Gastrocnemius medialis (tissue), 4 donors: ENCODE results near the gene IL17RA.

Source experiments
- POLR2A ChIP-seq, 2 donors: fragments of 450-650 bp; IDR thresholded peaks; one replicate each; pipeline ENCODE4 v1.6.1; 2017; ENCODE audit warnings: antibody characterized with exemption in 2 of 2, mild to moderate bottlenecking in 2 of 2, moderate library complexity in 2 of 2
- TF ChIP-seq, protein P1 (sequence below), 5 experiments: fragments of 450-650 bp in 3 of 5; fragments of 200-600 bp in 2 of 5; sonication (generic) in 2 of 5; IDR thresholded peaks in 4 of 5; conservative IDR thresholded peaks in 1 of 5; 1 replicate in 4 of 5; 2 replicates in 1 of 5; pipeline ENCODE4 v1.5.1; 2016 to 2019; ENCODE audit warnings: antibody characterized with exemption in 5 of 5, mild to moderate bottlenecking in 3 of 5, moderate library complexity in 3 of 5

DNA sequence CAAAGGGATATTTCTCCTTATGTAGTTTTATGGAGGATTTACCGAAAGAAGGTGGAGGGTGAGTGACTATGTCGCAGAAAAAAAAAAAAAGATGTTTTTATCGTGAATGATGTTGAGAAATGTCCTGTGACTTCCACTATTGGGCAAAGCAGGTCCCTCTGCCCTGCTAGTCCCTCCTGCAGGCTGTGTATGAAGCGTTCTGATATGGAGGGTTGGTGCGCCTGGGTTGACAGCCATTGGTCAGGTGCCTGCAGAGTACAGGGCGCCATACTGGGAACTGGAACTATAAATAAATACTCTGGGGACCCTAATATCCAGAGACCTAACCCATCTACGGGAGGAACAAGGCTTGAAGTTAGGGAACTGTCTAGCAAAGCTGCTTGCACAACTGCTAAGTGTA lies 1.5 kb downstream of the IL17RA start:
- TF ChIP-seq, protein P1, sequence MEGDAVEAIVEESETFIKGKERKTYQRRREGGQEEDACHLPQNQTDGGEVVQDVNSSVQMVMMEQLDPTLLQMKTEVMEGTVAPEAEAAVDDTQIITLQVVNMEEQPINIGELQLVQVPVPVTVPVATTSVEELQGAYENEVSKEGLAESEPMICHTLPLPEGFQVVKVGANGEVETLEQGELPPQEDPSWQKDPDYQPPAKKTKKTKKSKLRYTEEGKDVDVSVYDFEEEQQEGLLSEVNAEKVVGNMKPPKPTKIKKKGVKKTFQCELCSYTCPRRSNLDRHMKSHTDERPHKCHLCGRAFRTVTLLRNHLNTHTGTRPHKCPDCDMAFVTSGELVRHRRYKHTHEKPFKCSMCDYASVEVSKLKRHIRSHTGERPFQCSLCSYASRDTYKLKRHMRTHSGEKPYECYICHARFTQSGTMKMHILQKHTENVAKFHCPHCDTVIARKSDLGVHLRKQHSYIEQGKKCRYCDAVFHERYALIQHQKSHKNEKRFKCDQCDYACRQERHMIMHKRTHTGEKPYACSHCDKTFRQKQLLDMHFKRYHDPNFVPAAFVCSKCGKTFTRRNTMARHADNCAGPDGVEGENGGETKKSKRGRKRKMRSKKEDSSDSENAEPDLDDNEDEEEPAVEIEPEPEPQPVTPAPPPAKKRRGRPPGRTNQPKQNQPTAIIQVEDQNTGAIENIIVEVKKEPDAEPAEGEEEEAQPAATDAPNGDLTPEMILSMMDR (IDR thresholded peaks at IDR 0.05 in 4 of 5, conservative IDR thresholded peaks at IDR 0.05 in 1 of 5): no peak
- TF ChIP-seq POLR2A (IDR thresholded peaks at IDR 0.05): no peak
